Islet precursor cell (in vitro differentiated cells): ENCODE measurements around the gene B3GALT5.

ENCODE experiments used
- DNase-seq: peaks from one replicate; pipeline ENCODE4 v3.0.0-alpha.2; 2018

Gene B3GALT5

GRCh38 chr21:39610703-39611102 is 2.0 kb upstream of the B3GALT5 start:
- peak; percentile 74 for DNase-seq

DNA sequence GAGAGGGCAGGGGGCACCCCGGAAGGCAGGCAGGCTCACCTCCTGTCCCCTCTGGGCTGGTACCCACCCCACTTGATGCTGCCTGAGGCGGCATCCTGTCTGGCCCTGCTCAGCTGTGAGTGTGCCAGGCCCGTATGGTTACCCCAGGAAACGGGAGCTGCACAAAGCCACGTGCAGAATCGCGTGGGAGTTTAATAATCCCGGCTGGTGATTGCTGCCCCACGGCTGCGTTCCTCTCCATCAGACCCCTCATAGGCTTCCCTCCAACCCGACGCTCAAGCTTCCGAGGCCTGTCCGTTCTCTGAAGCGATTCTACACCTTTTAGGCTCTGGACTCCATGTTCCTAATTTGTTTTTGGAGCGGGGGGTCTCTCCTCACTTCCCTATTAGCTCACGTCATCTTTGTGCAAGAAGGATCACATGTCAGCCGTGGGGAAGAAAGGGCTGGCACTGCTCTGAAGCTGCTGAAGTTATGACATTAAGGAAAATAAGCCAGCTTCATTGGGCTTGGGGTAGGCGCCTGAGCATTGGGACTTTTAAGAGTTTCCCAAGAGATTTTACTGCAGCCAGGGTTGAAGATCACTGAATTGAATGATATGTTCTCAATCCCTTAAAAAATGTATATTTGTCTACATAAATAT is 1.1 kb upstream of the B3GALT5 start:
- no peak for DNase-seq

GRCh38 chr21:39613041-39613934 is 548 bp downstream of the B3GALT5 start:
- no peak for DNase-seq

GRCh38 chr21:39616211-39616772 is 3.6 kb downstream of the B3GALT5 start:
- DNase-seq: no peak

GRCh38 chr21:39620856-39621255 is 8.1 kb downstream of the B3GALT5 start:
- no peak for DNase-seq

- no peak for DNase-seq
Measured at GRCh38 chr21:39625211-39625895, 12.6 kb downstream of the B3GALT5 start.

DNA sequence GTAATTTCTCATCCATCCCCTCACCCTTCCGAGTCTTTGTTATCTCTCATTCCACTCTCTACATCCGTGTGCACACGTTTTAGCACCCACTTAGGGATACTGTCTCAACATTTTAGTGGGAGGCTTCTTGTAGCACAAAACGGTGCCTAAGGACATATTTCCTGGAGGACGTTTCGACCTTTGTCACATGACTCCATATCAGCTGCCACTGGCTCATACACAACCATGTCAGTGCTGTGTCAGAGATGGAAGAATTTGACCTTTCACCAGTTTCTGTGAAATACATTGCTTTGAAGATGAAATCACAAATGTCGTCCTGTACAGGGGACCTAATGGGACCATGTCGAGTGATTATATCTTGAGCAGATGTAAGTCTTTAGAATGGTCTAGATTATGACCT is 15.6 kb downstream of the B3GALT5 start:
- DNase-seq: no peak

- no peak for DNase-seq
Measured at GRCh38 chr21:39630191-39630591, 17.5 kb downstream of the B3GALT5 start.

- DNase-seq: no peak
Measured at GRCh38 chr21:39630827-39631226, 18.1 kb downstream of the B3GALT5 start.

DNA sequence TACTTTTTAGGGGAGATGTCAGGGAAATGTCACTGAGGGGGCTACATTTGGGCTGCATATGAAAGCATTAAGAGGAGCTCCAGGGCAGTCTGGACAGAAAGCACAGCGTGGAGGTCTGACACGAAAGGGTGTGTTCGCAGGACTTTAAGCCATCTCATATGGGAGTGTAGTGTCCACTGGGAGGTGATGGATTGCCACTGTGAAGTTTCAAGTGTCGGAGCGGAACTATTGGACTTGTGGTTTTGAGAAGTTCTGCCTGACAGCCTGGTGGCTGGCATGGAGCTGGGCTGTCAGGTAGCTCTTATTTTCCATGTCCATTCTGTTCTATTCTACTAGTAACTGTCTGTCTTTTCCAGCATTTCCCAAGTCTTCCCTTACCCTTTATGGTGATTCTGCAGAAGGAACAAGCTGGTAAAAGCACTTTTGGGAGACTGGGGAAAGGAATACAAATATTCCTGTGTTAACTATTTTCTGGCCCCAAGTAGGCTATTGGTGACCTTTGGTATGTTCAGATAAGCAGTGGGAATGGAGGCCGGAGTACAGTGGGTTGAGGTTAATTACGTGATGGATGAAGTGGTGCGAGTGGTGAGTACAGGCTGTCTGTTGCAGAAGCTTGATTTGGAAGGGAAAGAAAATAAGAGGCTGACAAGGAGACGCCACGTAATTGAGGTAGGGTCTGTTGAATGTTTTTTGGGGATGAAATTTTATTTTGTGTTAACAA is 19.3 kb downstream of the B3GALT5 start:
- DNase-seq: no peak

DNA sequence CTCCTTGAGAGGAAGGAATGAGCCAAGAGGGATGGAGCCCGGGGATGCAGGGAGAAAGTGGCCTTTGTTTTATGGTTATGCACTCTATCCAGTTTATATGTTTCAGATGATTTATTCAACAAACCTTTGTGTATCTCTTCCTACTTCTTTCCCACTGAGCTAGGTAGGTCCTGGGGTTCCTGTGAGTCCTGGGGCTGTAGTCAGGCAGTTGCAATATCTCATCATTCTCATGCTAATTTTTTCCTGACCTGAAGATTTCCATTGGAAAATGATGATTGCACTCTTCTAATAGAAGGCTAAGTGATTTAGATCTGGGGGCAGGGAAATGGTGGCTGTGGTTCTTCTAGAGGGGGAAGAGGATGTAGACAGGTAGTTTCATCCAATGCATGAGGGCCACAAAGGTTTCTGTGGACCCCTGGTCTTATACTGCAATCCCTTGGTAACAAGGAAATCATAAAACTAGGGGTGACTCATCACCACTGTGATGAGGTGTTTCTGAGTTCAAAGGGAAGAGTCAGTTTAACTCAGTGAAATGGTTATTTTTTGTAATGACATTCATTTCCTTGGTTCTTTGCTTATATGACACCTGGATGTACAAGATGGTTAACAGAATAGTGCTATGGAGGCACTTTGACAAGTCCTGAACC is 20.2 kb downstream of the B3GALT5 start:
- no peak for DNase-seq

GRCh38 chr21:39633770-39634181 is 21.0 kb downstream of the B3GALT5 start:
- no peak for DNase-seq

- DNase-seq: no peak
Measured at GRCh38 chr21:39634507-39634906, 21.8 kb downstream of the B3GALT5 start.

DNA sequence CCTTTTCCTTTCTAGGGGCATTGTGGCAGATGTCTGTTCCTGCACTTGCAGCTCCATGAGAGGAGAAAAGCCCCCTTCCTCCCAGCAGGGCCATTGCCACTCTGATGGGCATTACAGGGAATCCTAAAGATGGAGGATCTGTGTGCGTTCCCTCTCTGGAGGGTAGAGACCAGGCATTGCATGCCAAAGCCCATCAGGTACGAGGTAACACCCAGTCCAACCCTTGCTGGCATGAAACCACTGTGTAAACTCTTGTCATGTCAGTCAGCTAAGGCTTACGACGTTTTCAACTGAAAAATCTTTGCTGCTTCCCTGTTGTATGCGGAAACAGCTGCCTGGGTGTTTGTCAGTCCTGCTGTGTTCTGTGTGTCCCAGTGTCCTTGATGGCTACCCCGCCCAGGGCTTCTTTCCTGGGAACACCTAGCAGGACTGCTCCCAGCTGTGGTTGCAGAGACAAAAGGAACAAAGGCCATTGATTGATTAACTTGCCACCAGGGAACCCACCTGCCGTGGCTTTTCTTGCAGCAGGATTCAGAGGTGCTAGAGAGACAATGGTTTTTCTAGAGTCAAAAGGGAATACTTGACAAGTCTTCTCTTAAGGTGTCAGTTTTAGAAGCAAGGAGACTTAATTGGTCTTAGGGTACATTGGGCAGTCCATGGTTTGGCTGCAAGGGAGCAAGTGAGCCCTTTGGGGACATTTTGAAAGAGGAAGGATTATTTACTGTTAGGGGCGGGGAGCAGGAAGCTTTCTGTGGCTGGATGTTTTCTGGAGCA is 24.6 kb downstream of the B3GALT5 start:
- DNase-seq: no peak

DNA sequence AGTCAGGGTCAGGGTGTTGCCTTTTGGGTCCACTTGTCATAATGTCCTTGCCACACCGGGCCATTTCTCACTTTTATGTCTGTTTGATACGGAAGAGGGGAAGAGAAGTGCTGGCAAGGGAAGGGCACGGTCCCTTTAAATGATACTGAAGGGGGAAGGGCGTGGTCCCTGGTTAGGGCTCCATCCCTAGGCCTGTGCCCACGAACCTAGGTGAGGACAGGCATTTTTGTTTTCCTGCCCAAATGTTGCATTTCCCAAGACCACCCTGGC is 25.2 kb downstream of the B3GALT5 start:
- no peak for DNase-seq

GRCh38 chr21:39638281-39638680 is 25.5 kb downstream of the B3GALT5 start:
- no peak for DNase-seq

- no peak for DNase-seq
Measured at GRCh38 chr21:39640754-39641153, 28.0 kb downstream of the B3GALT5 start.

GRCh38 chr21:39641827-39642450 is 29.2 kb downstream of the B3GALT5 start:
- no peak for DNase-seq

DNA sequence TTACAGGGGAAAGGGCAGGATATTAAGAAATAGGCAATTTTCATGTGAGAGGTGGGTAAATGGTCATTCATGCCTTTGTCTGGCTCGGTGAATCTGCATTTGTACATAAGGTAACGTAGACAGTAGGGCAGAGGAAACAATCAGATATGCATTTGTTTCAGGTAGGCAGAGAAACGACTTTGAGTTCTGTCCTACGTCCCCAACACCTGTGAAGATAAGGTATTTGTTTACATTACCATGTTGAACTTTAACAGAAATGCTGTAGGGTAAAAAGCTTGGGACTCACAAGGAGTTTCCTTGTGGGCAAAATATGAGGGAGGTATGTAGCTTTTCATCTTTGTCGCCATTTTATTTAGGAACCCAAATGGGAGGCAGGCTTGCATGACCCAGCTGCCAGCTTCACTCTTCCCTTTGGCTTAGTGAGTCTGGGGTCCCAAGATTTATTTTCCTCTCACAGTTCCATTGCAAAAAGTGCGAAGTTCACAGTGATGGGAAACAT is 31.4 kb downstream of the B3GALT5 start:
- no peak for DNase-seq

- no peak for DNase-seq
Measured at GRCh38 chr21:39645331-39645730, 32.6 kb downstream of the B3GALT5 start.

GRCh38 chr21:39647476-39647875 is 34.7 kb downstream of the B3GALT5 start:
- DNase-seq: peak; percentile 80
